GM23248 (cell line): ENCODE data around the gene HIVEP3. TPM values are rescaled to one million over a fixed set of nuclear protein-coding genes. Genes with fewer than 3 reads are reported as not detected.

Experiments
- DNase-seq: peaks from one replicate; pipeline ENCODE4 v3.0.0-alpha.2; 2015
- H2AFZ ChIP-seq: fragments of 200-600 bp; sonication (generic); 2 replicates; pipeline ENCODE4 v1.6.1; 2016; ENCODE audit warnings: antibody characterized with exemption
- H3F3A ChIP-seq: fragments of 200-600 bp; sonication (generic); 2 replicates; pipeline ENCODE4 v1.6.1; 2016; ENCODE audit warnings: mild to moderate bottlenecking, antibody characterized with exemption, mixed run types; ENCODE audit not compliant: insufficient read depth
- H3K27ac ChIP-seq: fragments of 200-600 bp; sonication (generic); 2 replicates; pipeline ENCODE4 v1.5.1; 2016; ENCODE audit warnings: mild to moderate bottlenecking
- H3K27me3 ChIP-seq: fragments of 200-600 bp; sonication (generic); replicated peaks from 2 replicates; pipeline ENCODE4 v1.6.1; 2016; ENCODE audit warnings: mild to moderate bottlenecking; ENCODE audit not compliant: insufficient read depth
- H3K36me3 ChIP-seq: fragments of 200-600 bp; sonication (generic); 2 replicates; pipeline ENCODE4 v1.6.1; 2016; ENCODE audit warnings: low read depth, mild to moderate bottlenecking
- H3K4me1 ChIP-seq: fragments of 200-600 bp; sonication (generic); 2 replicates; pipeline ENCODE4 v1.6.1; 2016; ENCODE audit warnings: mild to moderate bottlenecking; ENCODE audit not compliant: insufficient read depth
- H3K4me2 ChIP-seq: fragments of 200-600 bp; sonication (generic); one replicate; pipeline ENCODE4 v1.6.1; 2016; ENCODE audit warnings: mild to moderate bottlenecking; ENCODE audit not compliant: unreplicated experiment
- H3K4me3 ChIP-seq: fragments of 200-600 bp; sonication (generic); 2 replicates; pipeline ENCODE4 v1.5.1; 2016; ENCODE audit warnings: mild to moderate bottlenecking
- H3K79me2 ChIP-seq: fragments of 200-600 bp; sonication (generic); 2 replicates; pipeline ENCODE4 v1.6.1; 2016; ENCODE audit warnings: mild to moderate bottlenecking; ENCODE audit not compliant: insufficient read depth
- H3K9ac ChIP-seq: fragments of 200-600 bp; sonication (generic); 2 replicates; pipeline ENCODE4 v1.6.1; 2016; ENCODE audit warnings: mild to moderate bottlenecking
- H3K9me2 ChIP-seq: fragments of 200-600 bp; sonication (generic); 2 replicates; pipeline ENCODE4 v1.6.1; 2016; ENCODE audit warnings: mixed run types, mild to moderate bottlenecking, moderate library complexity; ENCODE audit not compliant: insufficient read depth
- H3K9me3 ChIP-seq: fragments of 200-600 bp; sonication (generic); one replicate; pipeline ENCODE4 v1.6.1; 2017; ENCODE audit warnings: low read depth
- H4K20me1 ChIP-seq: fragments of 200-600 bp; sonication (generic); 2 replicates; pipeline ENCODE4 v1.6.0; 2016; ENCODE audit not compliant: insufficient read depth
- EZH2 ChIP-seq: fragments of 200-600 bp; sonication (generic); IDR thresholded peaks from 2 replicates; pipeline ENCODE4 v1.6.1; 2018; ENCODE audit warnings: antibody characterized with exemption, mild to moderate bottlenecking; ENCODE audit not compliant: insufficient read depth, poor library complexity, severe bottlenecking
- EZH2phosphoT487 ChIP-seq: fragments of 200-600 bp; sonication (generic); IDR thresholded peaks from 2 replicates; pipeline ENCODE4 v1.6.1; 2018; ENCODE audit warnings: antibody characterized with exemption, moderate library complexity, mild to moderate bottlenecking, low read depth; ENCODE audit not compliant: insufficient read depth
- WGBS, 2 experiments: methylation state at CpG; one replicate each; pipeline ENCODE4 v1.1.6; 2015 to 2017; ENCODE audit warnings: low lambda C conversion rate in 2 of 2, low coverage in 1 of 2; ENCODE audit errors: missing lambda C conversion rate in 2 of 2; 5-methylcytosine and 5-hydroxymethylcytosine counted together
- in situ Hi-C: fragments of 300-500 bp; cut with MboI; formaldehyde crosslinking; loops from 2 replicates; pipeline ENCODE4 v1.15.0; 2020
- polyA plus RNA-seq: library from polyadenylated mRNA; unstranded; fragments of >200 nt; fragmentation: Nextera tagmentation; extraction: Ambion mirVana; gene quantifications from 2 replicates; pipeline ENCODE4 v1.2.1, GENCODE V29; 2016
- total RNA-seq: library from RNA; depleted of rRNA; stranded (reverse); fragments of >200 nt; shearing (Covaris generic); gene quantifications from 2 replicates; pipeline ENCODE4 v1.2.3, GENCODE V29; 2014

Gene HIVEP3
- total and polyA plus RNA-seq, 2 experiments from 2014 or later: 1.7 to 7.2 TPM

GRCh38 chr1:41920658-41921057 is 1.9 kb upstream of the HIVEP3 start:
- H3K4me1 ChIP-seq: peaks cover 23% of the 10 kb centered on the region
- 28 to 42% methylated on average over 2 of the region's 2 CpGs for WGBS, 2 experiments

GRCh38 chr1:41919764-41920397 is 1.2 kb upstream of the HIVEP3 start:
- WGBS, 2 experiments: 50 to 70% methylated on average over 18 of the region's 18 CpGs
- peak; percentile 47 for DNase-seq
- H3K9ac ChIP-seq: no peak overlapping the region
- H3K27me3 ChIP-seq: no peaks in the 10 kb centered on the region
- in situ Hi-C loops: no loop called here
- peaks cover 7% of the 10 kb centered on the region; the same call in 1 of the 2 replicates for H3F3A ChIP-seq
- H3K9me3 ChIP-seq: no peaks in the 10 kb centered on the region
- H3K9me2 ChIP-seq: no peaks in the 10 kb centered on the region
- peak overlapping the region; percentile 75 for H2AFZ ChIP-seq
- no peaks in the 10 kb centered on the region for H3K36me3 ChIP-seq
- peak overlapping the region; percentile 50 for H3K4me2 ChIP-seq
- H3K27ac ChIP-seq: no peak overlapping the region
- no peaks in the 10 kb centered on the region for H3K79me2 ChIP-seq
- H4K20me1 ChIP-seq: no peaks in the 10 kb centered on the region
- H3K4me1 ChIP-seq: peaks cover 23% of the 10 kb centered on the region
- peak overlapping the region; percentile 57 for H3K4me3 ChIP-seq
- TF ChIP-seq EZH2 (no peak), EZH2phosphoT487 (no peak)

More at GRCh38 chr1:41920658-41921057, 1.9 kb upstream of the HIVEP3 start:
- Histone ChIP-seq H3K27ac (no peak overlapping the region), H3K36me3 (no peaks in the 10 kb centered on the region), H3F3A (peaks cover 7% of the 10 kb centered on the region; the same call in 1 of the 2 replicates), H2AFZ (no peak overlapping the region; the same call in 1 of the 2 replicates), H3K4me3 (no peak overlapping the region), H3K9me3 (no peaks in the 10 kb centered on the region), H3K27me3 (no peaks in the 10 kb centered on the region), H3K9me2 (no peaks in the 10 kb centered on the region), H3K79me2 (no peaks in the 10 kb centered on the region), H4K20me1 (no peaks in the 10 kb centered on the region), H3K9ac (no peak overlapping the region), H3K4me2 (peak overlapping the region; percentile 50)
- DNase-seq: peak; percentile 69
- in situ Hi-C loops: no loop called here
- no peak for TF ChIP-seq EZH2

- Histone ChIP-seq H3K4me2 (peak overlapping the region; percentile 50), H2AFZ (peak overlapping the region; percentile 75; the same call in 1 of the 2 replicates)
Measured at GRCh38 chr1:41919131-41919530, 409 bp upstream of the HIVEP3 start.

GRCh38 chr1:41917835-41918449 is 780 bp downstream of the HIVEP3 start:
- Histone ChIP-seq H3K4me3 (peak overlapping the region; percentile 82), H3K9me3 (no peaks in the 10 kb centered on the region), H3K9ac (peak overlapping the region; percentile 60), H2AFZ (peak overlapping the region; percentile 87), H3K9me2 (no peaks in the 10 kb centered on the region), H3F3A (peaks cover 7% of the 10 kb centered on the region; the same call in 1 of the 2 replicates), H4K20me1 (no peaks in the 10 kb centered on the region), H3K79me2 (no peaks in the 10 kb centered on the region), H3K27ac (no peak overlapping the region), H3K4me2 (peak overlapping the region; percentile 81), H3K36me3 (no peaks in the 10 kb centered on the region), H3K27me3 (no peaks in the 10 kb centered on the region), H3K4me1 (peaks cover 23% of the 10 kb centered on the region)
- TF ChIP-seq EZH2 (no peak), EZH2phosphoT487 (no peak)
- DNase-seq: peak; percentile 75
- in situ Hi-C loops: no loop called here
- WGBS, 2 experiments: 1% methylated on average over 32 to 35 of the region's 53 CpGs

More at GRCh38 chr1:41919131-41919530, 409 bp upstream of the HIVEP3 start:
- H4K20me1 ChIP-seq: no peaks in the 10 kb centered on the region
- no peaks in the 10 kb centered on the region for H3K9me2 ChIP-seq
- WGBS, 2 experiments: 68 to 70% methylated on average over 9 of the region's 9 CpGs
- no peaks in the 10 kb centered on the region for H3K9me3 ChIP-seq
- H3F3A ChIP-seq: peaks cover 7% of the 10 kb centered on the region; the same call in 1 of the 2 replicates
- H3K9ac ChIP-seq: no peak overlapping the region
- H3K36me3 ChIP-seq: no peaks in the 10 kb centered on the region
- no peak overlapping the region for H3K27ac ChIP-seq
- H3K4me1 ChIP-seq: peaks cover 23% of the 10 kb centered on the region
- no peaks in the 10 kb centered on the region for H3K27me3 ChIP-seq
- H3K79me2 ChIP-seq: no peaks in the 10 kb centered on the region
- H3K4me3 ChIP-seq: peak overlapping the region; percentile 57
- in situ Hi-C loops: no loop called here
- no peak for DNase-seq
- no peak for TF ChIP-seq EZH2phosphoT487
- no peak for TF ChIP-seq EZH2
